ENCODE measurements around the gene TMEM97. TPM values are rescaled to one million over a fixed set of nuclear protein-coding genes. Genes with fewer than 3 reads are reported as not detected.
A peak's percentile ranks its signal among the peaks of the same experiment; 100 is the strongest.
"Not testable (repeated sequence)": the region's sequence is repeated elsewhere in the genome, so short reads cannot be mapped to it uniquely, and the experiment has no call there.

TMEM97 gene
- polyA plus RNA-seq, 1 experiment, result 12.5 TPM

GRCh38 chr17:28335959-28336871 lies 17.2 kb downstream of the TMEM97 start:
- CTCF ChIA-PET, result interaction anchor here (1.0 to 3.0 kb wide), 8 partner anchors 10 to 531 kb away, joined by 3 to 12 read pairs (median 5); no protein-coding TSS in a partner anchor
- TF ChIP-seq CTCF (IDR thresholded peaks at IDR 0.05; ENCODE audit: insufficient read depth, low read depth, low read length), result no peak

GRCh38 chr17:28338056-28338768 lies 19.2 kb downstream of the TMEM97 start:
- Histone ChIP-seq H3K36me3 (ENCODE audit: control insufficient read depth, insufficient read depth, low read length) (peaks cover 31% of the 10 kb centered on the region), H3K4me3 (ENCODE audit: low read depth, low read length) (no peak overlapping the region), H3K27me3 (ENCODE audit: control insufficient read depth, insufficient read depth, low read length) (no peaks in the 10 kb centered on the region)
- DNase-seq (ENCODE audit: low read depth), result no peak
- ChIA-PET POLR2A (interaction anchor here (1.4 kb wide), 1 partner anchor 9 kb away, joined by 4 read pairs; no protein-coding TSS in a partner anchor), CTCF (interaction anchor here (0.8 to 2.1 kb wide), 2 partner anchors 9 to 87 kb away, joined by 3 to 13 read pairs; no protein-coding TSS in a partner anchor)
- no peak for TF ChIP-seq CTCF (IDR thresholded peaks at IDR 0.05; ENCODE audit: insufficient read depth, low read depth, low read length)

More at GRCh38 chr17:28335959-28336871, 17.2 kb downstream of the TMEM97 start:
- DNase-seq (ENCODE audit: low read depth), result peak; percentile 60
- no peaks in the 10 kb centered on the region for H3K27me3 ChIP-seq (ENCODE audit: control insufficient read depth, insufficient read depth, low read length)
- peak overlapping the region; percentile 94 for H3K4me3 ChIP-seq (ENCODE audit: low read depth, low read length)
- H3K36me3 ChIP-seq (ENCODE audit: control insufficient read depth, insufficient read depth, low read length), result peaks cover 20% of the 10 kb centered on the region
- POLR2A ChIA-PET, result interaction anchor here (0.5 to 2.5 kb wide), 9 partner anchors 9 to 448 kb away, joined by 3 to 11 read pairs (median 5); partner anchors contain the start of gene POLDIP2

- POLR2A ChIA-PET, result interaction anchor here (0.8 kb wide), 1 partner anchor 9 kb away, joined by 8 read pairs; no protein-coding TSS in a partner anchor
- peaks cover 34% of the 10 kb centered on the region for H3K36me3 ChIP-seq (ENCODE audit: control insufficient read depth, insufficient read depth, low read length)
- DNase-seq (ENCODE audit: low read depth); H3K27me3 ChIP-seq (ENCODE audit: control insufficient read depth, insufficient read depth, low read length); H3K4me3 ChIP-seq (ENCODE audit: low read depth, low read length): not testable (repeated sequence)
- CTCF ChIA-PET, result interaction anchor here (0.8 to 2.1 kb wide), 2 partner anchors 8 to 87 kb away, joined by 3 to 13 read pairs; no protein-coding TSS in a partner anchor
These were observed 19.8 kb downstream of the TMEM97 start for GRCh38 chr17:28338769-28339212.

- Histone ChIP-seq H3K27me3 (ENCODE audit: control insufficient read depth, insufficient read depth, low read length) (no peaks in the 10 kb centered on the region), H3K4me3 (ENCODE audit: low read depth, low read length) (no peak overlapping the region), H3K36me3 (ENCODE audit: control insufficient read depth, insufficient read depth, low read length) (peaks cover 40% of the 10 kb centered on the region)
- DNase-seq (ENCODE audit: low read depth), result no peak
- CTCF ChIA-PET, result no interaction called here
- POLR2A ChIA-PET, result interaction anchor here (0.8 kb wide), 1 partner anchor 8 kb away, joined by 8 read pairs; no protein-coding TSS in a partner anchor
- TF ChIP-seq CTCF (IDR thresholded peaks at IDR 0.05; ENCODE audit: insufficient read depth, low read depth, low read length), result no peak
These were observed 20.4 kb downstream of the TMEM97 start for GRCh38 chr17:28339431-28339830.

- no peak for DNase-seq (ENCODE audit: low read depth)
- Histone ChIP-seq H3K36me3 (ENCODE audit: control insufficient read depth, insufficient read depth, low read length) (peaks cover 45% of the 10 kb centered on the region), H3K4me3 (ENCODE audit: low read depth, low read length) (no peak overlapping the region), H3K27me3 (ENCODE audit: control insufficient read depth, insufficient read depth, low read length) (no peaks in the 10 kb centered on the region)
- ChIA-PET CTCF (interaction anchor here (0.9 kb wide), 1 partner anchor 448 kb away, joined by 3 read pairs; no protein-coding TSS in a partner anchor), POLR2A (no interaction called here)
- TF ChIP-seq CTCF (IDR thresholded peaks at IDR 0.05; ENCODE audit: insufficient read depth, low read depth, low read length), result no peak
These were observed 21.4 kb downstream of the TMEM97 start for GRCh38 chr17:28340374-28340773.

Measured in BJ (cell line).